Muscle of leg (tissue), 11 donors: ENCODE measurements around the gene COPS7B. TPM values are rescaled to one million over a fixed set of nuclear protein-coding genes. Genes with fewer than 3 reads are reported as not detected.

Source experiments
- DNase-seq: peaks from one replicate; pipeline ENCODE4 v3.0.0; 2013
- H3K27ac ChIP-seq: one replicate; pipeline ENCODE4 v1.5.1; 2013; ENCODE audit warnings: mild to moderate bottlenecking, low read length, control low read depth
- H3K27me3 ChIP-seq: one replicate; pipeline ENCODE4 v1.6.1; 2013; ENCODE audit warnings: low read length; ENCODE audit not compliant: control insufficient read depth, insufficient read depth
- H3K36me3 ChIP-seq: one replicate; pipeline ENCODE4 v1.6.1; 2013; ENCODE audit warnings: low read length; ENCODE audit not compliant: control insufficient read depth, insufficient read depth
- H3K4me1 ChIP-seq: one replicate; pipeline ENCODE4 v1.6.1; 2013; ENCODE audit warnings: low read length; ENCODE audit not compliant: control insufficient read depth, insufficient read depth
- H3K4me3 ChIP-seq: one replicate; pipeline ENCODE4 v1.5.1; 2013; ENCODE audit warnings: low read length, control low read depth
- H3K9me3 ChIP-seq: replicated peaks from 2 replicates; pipeline ENCODE4 v1.6.1; 2013; ENCODE audit warnings: low read depth, low read length; ENCODE audit not compliant: control insufficient read depth
- WGBS: methylation state at CpG from one replicate; pipeline ENCODE4 v1.1.5; 2013; ENCODE audit warnings: missing lambda C conversion rate; ENCODE audit not compliant: insufficient coverage; 5-methylcytosine and 5-hydroxymethylcytosine counted together
- polyA plus RNA-seq, 8 donors: library from polyadenylated mRNA; unstranded; fragments of 120-200 nt; gene quantifications; one replicate each; pipeline versions ENCODE4 v1.2.1 to v1.2.3, GENCODE V29; 2013; ENCODE audit warnings: inconsistent platforms in 1 of 8, low replicate concordance in 1 of 8; ENCODE audit not compliant: insufficient read length in 8 of 8, insufficient read depth in 1 of 8
- total RNA-seq: library from RNA; stranded (reverse); fragments of 120-200 nt; gene quantifications from one replicate; pipeline ENCODE4 v1.2.4, GENCODE V29; 2013

COPS7B gene
- total and polyA plus RNA-seq, 9 donors: 21.6 to 42.2 (median 38.8) TPM

- peaks cover 11% of the 10 kb centered on the region for H3K4me1 ChIP-seq
- no peaks in the 10 kb centered on the region for H3K9me3 ChIP-seq
- no peaks in the 10 kb centered on the region for H3K27me3 ChIP-seq
- DNase-seq: no peak
- peaks cover 8% of the 10 kb centered on the region for H3K36me3 ChIP-seq
- no peak overlapping the region for H3K4me3 ChIP-seq
- WGBS: no CpG with 5 or more reads among the region's 2 CpGs
- no peak overlapping the region for H3K27ac ChIP-seq
Observed at GRCh38 chr2:231785413-231785812, 832 bp upstream of the COPS7B start.

- Histone ChIP-seq H3K27ac (peak overlapping the region; percentile 65), H3K36me3 (peaks cover 8% of the 10 kb centered on the region), H3K9me3 (no peaks in the 10 kb centered on the region), H3K4me1 (peaks cover 10% of the 10 kb centered on the region), H3K4me3 (peak overlapping the region; percentile 64), H3K27me3 (no peaks in the 10 kb centered on the region)
- WGBS: 50% methylated on average over 6 of the region's 6 CpGs
- peak; percentile 12 for DNase-seq
Observed at GRCh38 chr2:231785822-231786176, 446 bp upstream of the COPS7B start.

GRCh38 chr2:231786917-231787292, 660 bp downstream of the COPS7B start:
- Histone ChIP-seq H3K9me3 (no peaks in the 10 kb centered on the region), H3K27ac (no peak overlapping the region), H3K4me3 (peak overlapping the region; percentile 64), H3K4me1 (peaks cover 10% of the 10 kb centered on the region), H3K27me3 (no peaks in the 10 kb centered on the region), H3K36me3 (peaks cover 15% of the 10 kb centered on the region)
- DNase-seq: no peak
- WGBS: 9% methylated on average over 11 of the region's 11 CpGs

- no peaks in the 10 kb centered on the region for H3K27me3 ChIP-seq
- H3K4me3 ChIP-seq: no peak overlapping the region
- H3K9me3 ChIP-seq: no peaks in the 10 kb centered on the region
- no CpG with 5 or more reads among the region's 3 CpGs for WGBS
- peaks cover 28% of the 10 kb centered on the region for H3K36me3 ChIP-seq
- peaks cover 4% of the 10 kb centered on the region for H3K4me1 ChIP-seq
- H3K27ac ChIP-seq: no peak overlapping the region
- DNase-seq: no peak
Observed at GRCh38 chr2:231791107-231791506, 4.9 kb downstream of the COPS7B start.

GRCh38 chr2:231794383-231794782, 8.1 kb downstream of the COPS7B start:
- Histone ChIP-seq H3K36me3 (peaks cover 44% of the 10 kb centered on the region), H3K4me3 (no peak overlapping the region), H3K9me3 (no peaks in the 10 kb centered on the region), H3K4me1 (no peaks in the 10 kb centered on the region), H3K27ac (no peak overlapping the region), H3K27me3 (no peaks in the 10 kb centered on the region)
- WGBS: no CpG with 5 or more reads among the region's 3 CpGs
- DNase-seq: no peak

- H3K4me1 ChIP-seq: no peaks in the 10 kb centered on the region
- peaks cover 52% of the 10 kb centered on the region for H3K36me3 ChIP-seq
- WGBS: 86% methylated on average over 6 of the region's 9 CpGs
- DNase-seq: no peak
- no peaks in the 10 kb centered on the region for H3K9me3 ChIP-seq
- no peaks in the 10 kb centered on the region for H3K27me3 ChIP-seq
- H3K4me3 ChIP-seq: no peak overlapping the region
- H3K27ac ChIP-seq: no peak overlapping the region
Observed at GRCh38 chr2:231795525-231796327, 9.5 kb downstream of the COPS7B start.

- H3K36me3 ChIP-seq: peaks cover 66% of the 10 kb centered on the region
- H3K4me1 ChIP-seq: no peaks in the 10 kb centered on the region
- WGBS: 33% methylated on average over 1 of the region's 6 CpGs
- no peak for DNase-seq
- no peaks in the 10 kb centered on the region for H3K27me3 ChIP-seq
- H3K9me3 ChIP-seq: no peaks in the 10 kb centered on the region
- H3K4me3 ChIP-seq: no peak overlapping the region
- H3K27ac ChIP-seq: no peak overlapping the region
Observed at GRCh38 chr2:231800493-231801091, 14.3 kb downstream of the COPS7B start.

- H3K9me3 ChIP-seq: no peaks in the 10 kb centered on the region
- H3K27me3 ChIP-seq: no peaks in the 10 kb centered on the region
- peaks cover 67% of the 10 kb centered on the region for H3K36me3 ChIP-seq
- H3K4me1 ChIP-seq: no peaks in the 10 kb centered on the region
- 88% methylated on average over 6 of the region's 9 CpGs for WGBS
- H3K4me3 ChIP-seq: no peak overlapping the region
- DNase-seq: no peak
- H3K27ac ChIP-seq: no peak overlapping the region
Observed at GRCh38 chr2:231803501-231804138, 17.4 kb downstream of the COPS7B start.

GRCh38 chr2:231807020-231807419, 20.8 kb downstream of the COPS7B start:
- Histone ChIP-seq H3K27me3 (no peaks in the 10 kb centered on the region), H3K9me3 (no peaks in the 10 kb centered on the region), H3K36me3 (peaks cover 70% of the 10 kb centered on the region), H3K4me3 (no peak overlapping the region), H3K27ac (no peak overlapping the region), H3K4me1 (peaks cover 3% of the 10 kb centered on the region)
- no CpG with 5 or more reads among the region's 2 CpGs for WGBS
- DNase-seq: no peak

GRCh38 chr2:231810905-231811304, 24.7 kb downstream of the COPS7B start:
- peaks cover 10% of the 10 kb centered on the region for H3K9me3 ChIP-seq
- H3K4me1 ChIP-seq: peaks cover 3% of the 10 kb centered on the region
- H3K27me3 ChIP-seq: no peaks in the 10 kb centered on the region
- H3K36me3 ChIP-seq: peaks cover 61% of the 10 kb centered on the region
- DNase-seq: no peak
- no peak overlapping the region for H3K4me3 ChIP-seq
- no peak overlapping the region for H3K27ac ChIP-seq
